ENCODE data around the gene THRA.

The THRA gene

GRCh38 chr17:40115101-40115436, 52.3 kb downstream of the THRA start (continued):
- TF ChIP-seq TOX (CRISPR knock-in tag; IDR thresholded peaks at IDR 0.05; ENCODE audit: borderline replicate concordance) (no peak), ZFP3 (CRISPR knock-in tag; IDR thresholded peaks at IDR 0.05) (no peak)

GRCh38 chr17:40121181-40122135, 58.7 kb downstream of the THRA start, which contains the start of gene MSL1:
Gene MSL1, plus strand, starts transcription at chr17:40121971. Its CDS starts 642 bp downstream, at chr17:40122613.
- TF ChIP-seq OSR1 (CRISPR knock-in tag; IDR thresholded peaks at IDR 0.05): no peak
- no peak for TF ChIP-seq TOX (CRISPR knock-in tag; IDR thresholded peaks at IDR 0.05; ENCODE audit: borderline replicate concordance)
- TF ChIP-seq PPARA (CRISPR knock-in tag; IDR thresholded peaks at IDR 0.05; ENCODE audit: borderline replicate concordance): no peak
- no peak for TF ChIP-seq ZNF565 (CRISPR knock-in tag; conservative IDR thresholded peaks at IDR 0.05; ENCODE audit: low read depth)
- TF ChIP-seq CREB5 (CRISPR knock-in tag; IDR thresholded peaks at IDR 0.05; ENCODE audit: low read depth): no peak
- no peak for TF ChIP-seq GLIS3 (CRISPR knock-in tag; IDR thresholded peaks at IDR 0.05)
- TF ChIP-seq, protein P1, sequence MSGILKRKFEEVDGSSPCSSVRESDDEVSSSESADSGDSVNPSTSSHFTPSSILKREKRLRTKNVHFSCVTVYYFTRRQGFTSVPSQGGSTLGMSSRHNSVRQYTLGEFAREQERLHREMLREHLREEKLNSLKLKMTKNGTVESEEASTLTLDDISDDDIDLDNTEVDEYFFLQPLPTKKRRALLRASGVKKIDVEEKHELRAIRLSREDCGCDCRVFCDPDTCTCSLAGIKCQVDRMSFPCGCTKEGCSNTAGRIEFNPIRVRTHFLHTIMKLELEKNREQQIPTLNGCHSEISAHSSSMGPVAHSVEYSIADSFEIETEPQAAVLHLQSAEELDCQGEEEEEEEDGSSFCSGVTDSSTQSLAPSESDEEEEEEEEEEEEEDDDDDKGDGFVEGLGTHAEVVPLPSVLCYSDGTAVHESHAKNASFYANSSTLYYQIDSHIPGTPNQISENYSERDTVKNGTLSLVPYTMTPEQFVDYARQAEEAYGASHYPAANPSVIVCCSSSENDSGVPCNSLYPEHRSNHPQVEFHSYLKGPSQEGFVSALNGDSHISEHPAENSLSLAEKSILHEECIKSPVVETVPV (CRISPR knock-in tag; IDR thresholded peaks at IDR 0.05): no peak
- TF ChIP-seq RARB (CRISPR knock-in tag; IDR thresholded peaks at IDR 0.05): no peak
- TF ChIP-seq, protein P2, sequence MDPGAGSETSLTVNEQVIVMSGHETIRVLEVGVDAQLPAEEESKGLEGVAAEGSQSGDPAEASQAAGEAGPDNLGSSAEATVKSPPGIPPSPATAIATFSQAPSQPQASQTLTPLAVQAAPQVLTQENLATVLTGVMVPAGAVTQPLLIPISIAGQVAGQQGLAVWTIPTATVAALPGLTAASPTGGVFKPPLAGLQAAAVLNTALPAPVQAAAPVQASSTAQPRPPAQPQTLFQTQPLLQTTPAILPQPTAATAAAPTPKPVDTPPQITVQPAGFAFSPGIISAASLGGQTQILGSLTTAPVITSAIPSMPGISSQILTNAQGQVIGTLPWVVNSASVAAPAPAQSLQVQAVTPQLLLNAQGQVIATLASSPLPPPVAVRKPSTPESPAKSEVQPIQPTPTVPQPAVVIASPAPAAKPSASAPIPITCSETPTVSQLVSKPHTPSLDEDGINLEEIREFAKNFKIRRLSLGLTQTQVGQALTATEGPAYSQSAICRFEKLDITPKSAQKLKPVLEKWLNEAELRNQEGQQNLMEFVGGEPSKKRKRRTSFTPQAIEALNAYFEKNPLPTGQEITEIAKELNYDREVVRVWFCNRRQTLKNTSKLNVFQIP (CRISPR knock-in tag; IDR thresholded peaks at IDR 0.05; ENCODE audit: borderline replicate concordance, low read depth): no peak
- no peak for TF ChIP-seq BACH2 (CRISPR knock-in tag; IDR thresholded peaks at IDR 0.05; ENCODE audit: borderline replicate concordance)
- peak; percentile 74 for ATAC-seq

DNA sequence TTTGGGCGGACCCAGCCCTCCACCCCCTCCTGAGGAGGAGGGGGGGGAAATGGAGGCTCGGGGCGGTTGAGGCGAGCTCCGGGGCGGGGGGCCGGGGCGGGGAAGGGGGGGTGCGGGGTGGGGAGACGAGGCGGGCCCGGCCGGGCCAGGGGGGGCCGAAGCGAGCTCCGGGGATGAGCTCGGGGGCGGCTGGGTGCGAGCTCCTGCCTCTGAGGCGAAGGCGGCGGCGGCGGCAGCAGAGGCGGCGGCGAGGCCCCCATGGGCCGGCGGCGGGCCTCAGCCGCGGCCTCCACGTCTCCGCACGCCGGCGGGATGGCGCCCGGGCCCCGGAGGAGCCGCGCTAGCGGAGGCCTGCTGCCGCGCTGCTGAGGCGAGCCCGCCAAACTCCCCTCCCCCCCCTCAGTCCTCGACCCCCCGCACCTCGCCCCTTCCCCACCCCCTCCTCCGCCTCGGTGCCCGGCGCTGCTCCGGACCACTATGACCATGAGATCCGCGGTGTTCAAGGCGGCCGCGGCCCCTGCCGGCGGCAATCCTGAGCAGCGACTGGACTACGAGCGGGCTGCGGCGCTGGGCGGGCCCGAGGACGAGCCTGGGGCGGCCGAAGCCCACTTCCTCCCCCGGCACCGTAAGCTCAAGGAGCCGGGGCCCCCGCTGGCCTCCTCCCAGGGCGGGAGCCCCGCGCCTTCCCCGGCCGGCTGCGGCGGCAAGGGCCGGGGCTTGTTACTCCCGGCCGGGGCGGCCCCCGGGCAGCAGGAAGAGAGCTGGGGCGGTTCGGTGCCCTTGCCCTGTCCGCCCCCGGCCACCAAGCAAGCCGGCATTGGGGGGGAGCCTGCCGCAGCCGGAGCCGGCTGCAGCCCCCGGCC, 59.6 kb downstream of the THRA start:
- ATAC-seq: peak; percentile 38
- TF ChIP-seq ZFP30 (CRISPR knock-in tag; IDR thresholded peaks at IDR 0.05) (no peak), ESRRG (CRISPR knock-in tag; IDR thresholded peaks at IDR 0.05) (no peak), TSHZ2 (CRISPR knock-in tag; IDR thresholded peaks at IDR 0.05) (no peak), PATZ1 (CRISPR knock-in tag; IDR thresholded peaks at IDR 0.05; ENCODE audit: borderline replicate concordance) (no peak), RARB (CRISPR knock-in tag; IDR thresholded peaks at IDR 0.05) (no peak), ZNF8 (CRISPR knock-in tag; IDR thresholded peaks at IDR 0.05) (no peak), CSDC2 (CRISPR knock-in tag; IDR thresholded peaks at IDR 0.05) (no peak), ZNF565 (CRISPR knock-in tag; conservative IDR thresholded peaks at IDR 0.05; ENCODE audit: low read depth) (no peak), BACH2 (CRISPR knock-in tag; IDR thresholded peaks at IDR 0.05; ENCODE audit: borderline replicate concordance) (no peak)
- TF ChIP-seq, protein P2 (CRISPR knock-in tag; IDR thresholded peaks at IDR 0.05; ENCODE audit: borderline replicate concordance, low read depth): no peak
- TF ChIP-seq, protein P1 (CRISPR knock-in tag; IDR thresholded peaks at IDR 0.05): no peak
